Measurements from ENCODE around the gene WDR87.

Gene WDR87

DNA sequence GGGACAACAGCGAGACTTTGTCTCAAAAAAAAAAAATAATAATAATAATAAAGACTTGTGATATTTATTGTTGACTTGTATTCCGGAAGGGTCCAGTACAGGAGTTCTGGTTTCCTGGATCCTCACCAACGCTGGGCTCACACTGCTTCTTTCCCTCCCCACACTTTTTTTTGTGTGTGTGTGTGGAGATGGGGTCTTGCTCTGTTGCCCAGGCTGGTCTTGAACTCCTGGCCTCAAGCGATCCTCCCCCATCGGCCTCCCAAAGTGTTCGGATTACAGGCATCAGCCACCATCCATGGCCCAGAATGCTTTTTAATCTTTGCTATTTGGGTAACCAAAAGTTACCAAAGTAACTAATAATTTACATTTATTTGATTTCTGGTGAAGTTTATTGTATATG lies 39.7 kb upstream of the WDR87 start:
- no peaks in the 10 kb centered on the region for H3K27me3 ChIP-seq (ENCODE audit: insufficient read depth, poor library complexity, severe bottlenecking)
- no peak overlapping the region for H3K27ac ChIP-seq (replicated peaks)
- no peak overlapping the region for H3K4me3 ChIP-seq (replicated peaks; ENCODE audit: insufficient read depth, low read length)
- no peak for DNase-seq (ENCODE audit: low read depth in 1 of 2, low spot score in 1 of 2)
- TF ChIP-seq GABPA (IDR thresholded peaks at IDR 0.05; ENCODE audit: low read depth), result no peak
- TF ChIP-seq SPI1 (IDR thresholded peaks at IDR 0.05; ENCODE audit: borderline replicate concordance, low read depth), result no peak
- TF ChIP-seq POLR2AphosphoS5 (IDR thresholded peaks at IDR 0.05; ENCODE audit: low read depth), result no peak
- TF ChIP-seq, protein P1, sequence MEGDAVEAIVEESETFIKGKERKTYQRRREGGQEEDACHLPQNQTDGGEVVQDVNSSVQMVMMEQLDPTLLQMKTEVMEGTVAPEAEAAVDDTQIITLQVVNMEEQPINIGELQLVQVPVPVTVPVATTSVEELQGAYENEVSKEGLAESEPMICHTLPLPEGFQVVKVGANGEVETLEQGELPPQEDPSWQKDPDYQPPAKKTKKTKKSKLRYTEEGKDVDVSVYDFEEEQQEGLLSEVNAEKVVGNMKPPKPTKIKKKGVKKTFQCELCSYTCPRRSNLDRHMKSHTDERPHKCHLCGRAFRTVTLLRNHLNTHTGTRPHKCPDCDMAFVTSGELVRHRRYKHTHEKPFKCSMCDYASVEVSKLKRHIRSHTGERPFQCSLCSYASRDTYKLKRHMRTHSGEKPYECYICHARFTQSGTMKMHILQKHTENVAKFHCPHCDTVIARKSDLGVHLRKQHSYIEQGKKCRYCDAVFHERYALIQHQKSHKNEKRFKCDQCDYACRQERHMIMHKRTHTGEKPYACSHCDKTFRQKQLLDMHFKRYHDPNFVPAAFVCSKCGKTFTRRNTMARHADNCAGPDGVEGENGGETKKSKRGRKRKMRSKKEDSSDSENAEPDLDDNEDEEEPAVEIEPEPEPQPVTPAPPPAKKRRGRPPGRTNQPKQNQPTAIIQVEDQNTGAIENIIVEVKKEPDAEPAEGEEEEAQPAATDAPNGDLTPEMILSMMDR (IDR thresholded peaks at IDR 0.05; ENCODE audit: insufficient read depth, low read length), result no peak

DNA sequence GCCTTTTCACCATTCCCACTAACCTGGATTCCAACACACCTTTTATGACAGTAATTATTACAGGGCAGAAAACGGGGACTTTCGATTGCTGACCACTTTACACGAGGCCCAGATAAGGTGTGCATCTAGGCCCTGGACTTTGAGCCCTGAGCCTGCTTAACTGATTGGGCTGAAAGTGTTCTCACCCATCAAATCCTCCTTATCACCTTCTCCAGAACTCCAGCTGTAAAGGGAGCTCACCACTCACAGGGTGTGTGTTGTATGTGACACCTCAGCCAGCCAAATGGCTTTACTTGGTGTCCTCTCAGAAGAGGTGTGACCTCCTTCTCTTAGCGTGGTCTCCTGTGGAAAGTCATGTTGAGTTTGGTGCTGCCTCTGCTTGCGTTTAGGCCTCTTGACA lies 37.1 kb upstream of the WDR87 start:
- H3K27ac ChIP-seq (replicated peaks), result no peak overlapping the region
- H3K4me3 ChIP-seq (replicated peaks; ENCODE audit: insufficient read depth, low read length), result no peak overlapping the region
- no peak for DNase-seq (ENCODE audit: low read depth in 1 of 2, low spot score in 1 of 2)
- no peaks in the 10 kb centered on the region for H3K27me3 ChIP-seq (ENCODE audit: insufficient read depth, poor library complexity, severe bottlenecking)
- TF ChIP-seq, protein P2, sequence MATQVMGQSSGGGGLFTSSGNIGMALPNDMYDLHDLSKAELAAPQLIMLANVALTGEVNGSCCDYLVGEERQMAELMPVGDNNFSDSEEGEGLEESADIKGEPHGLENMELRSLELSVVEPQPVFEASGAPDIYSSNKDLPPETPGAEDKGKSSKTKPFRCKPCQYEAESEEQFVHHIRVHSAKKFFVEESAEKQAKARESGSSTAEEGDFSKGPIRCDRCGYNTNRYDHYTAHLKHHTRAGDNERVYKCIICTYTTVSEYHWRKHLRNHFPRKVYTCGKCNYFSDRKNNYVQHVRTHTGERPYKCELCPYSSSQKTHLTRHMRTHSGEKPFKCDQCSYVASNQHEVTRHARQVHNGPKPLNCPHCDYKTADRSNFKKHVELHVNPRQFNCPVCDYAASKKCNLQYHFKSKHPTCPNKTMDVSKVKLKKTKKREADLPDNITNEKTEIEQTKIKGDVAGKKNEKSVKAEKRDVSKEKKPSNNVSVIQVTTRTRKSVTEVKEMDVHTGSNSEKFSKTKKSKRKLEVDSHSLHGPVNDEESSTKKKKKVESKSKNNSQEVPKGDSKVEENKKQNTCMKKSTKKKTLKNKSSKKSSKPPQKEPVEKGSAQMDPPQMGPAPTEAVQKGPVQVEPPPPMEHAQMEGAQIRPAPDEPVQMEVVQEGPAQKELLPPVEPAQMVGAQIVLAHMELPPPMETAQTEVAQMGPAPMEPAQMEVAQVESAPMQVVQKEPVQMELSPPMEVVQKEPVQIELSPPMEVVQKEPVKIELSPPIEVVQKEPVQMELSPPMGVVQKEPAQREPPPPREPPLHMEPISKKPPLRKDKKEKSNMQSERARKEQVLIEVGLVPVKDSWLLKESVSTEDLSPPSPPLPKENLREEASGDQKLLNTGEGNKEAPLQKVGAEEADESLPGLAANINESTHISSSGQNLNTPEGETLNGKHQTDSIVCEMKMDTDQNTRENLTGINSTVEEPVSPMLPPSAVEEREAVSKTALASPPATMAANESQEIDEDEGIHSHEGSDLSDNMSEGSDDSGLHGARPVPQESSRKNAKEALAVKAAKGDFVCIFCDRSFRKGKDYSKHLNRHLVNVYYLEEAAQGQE (IDR thresholded peaks at IDR 0.05; ENCODE audit: insufficient replicate concordance, low read depth), result no peak
- no peak for TF ChIP-seq POLR2AphosphoS5 (IDR thresholded peaks at IDR 0.05; ENCODE audit: low read depth)
- no peak for TF ChIP-seq GABPA (IDR thresholded peaks at IDR 0.05; ENCODE audit: low read depth)
- TF ChIP-seq, protein P1 (IDR thresholded peaks at IDR 0.05; ENCODE audit: insufficient read depth, low read length), result no peak
- TF ChIP-seq SPI1 (IDR thresholded peaks at IDR 0.05; ENCODE audit: borderline replicate concordance, low read depth), result no peak

DNA sequence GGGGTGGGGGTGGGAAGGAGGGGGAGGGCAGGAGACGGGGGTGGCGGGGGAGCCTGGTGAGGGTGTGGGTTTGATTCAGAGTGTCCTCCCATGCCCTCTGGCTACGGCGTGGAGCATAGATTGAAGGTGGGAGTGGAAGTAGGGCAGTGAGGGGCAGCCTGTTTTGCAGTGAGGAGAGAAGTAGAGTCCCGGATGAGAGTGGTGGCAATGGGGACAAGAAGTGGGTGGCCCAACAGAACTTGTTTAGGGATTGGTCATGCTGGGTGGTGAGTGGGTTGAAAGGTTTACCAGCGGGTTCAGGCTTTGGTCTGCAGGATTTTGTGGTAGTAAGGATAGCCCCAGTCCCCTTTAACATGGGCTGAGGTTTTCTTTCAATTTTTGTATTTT lies 36.1 kb upstream of the WDR87 start:
- H3K4me3 ChIP-seq (replicated peaks; ENCODE audit: insufficient read depth, low read length), result no peak overlapping the region
- TF ChIP-seq, protein P2 (IDR thresholded peaks at IDR 0.05; ENCODE audit: insufficient replicate concordance, low read depth), result no peak
- TF ChIP-seq, protein P1 (IDR thresholded peaks at IDR 0.05; ENCODE audit: insufficient read depth, low read length), result no peak
- no peak for DNase-seq (ENCODE audit: low read depth in 1 of 2, low spot score in 1 of 2)
- no peak overlapping the region for H3K27ac ChIP-seq (replicated peaks)
- H3K27me3 ChIP-seq (ENCODE audit: insufficient read depth, poor library complexity, severe bottlenecking), result no peaks in the 10 kb centered on the region

DNA sequence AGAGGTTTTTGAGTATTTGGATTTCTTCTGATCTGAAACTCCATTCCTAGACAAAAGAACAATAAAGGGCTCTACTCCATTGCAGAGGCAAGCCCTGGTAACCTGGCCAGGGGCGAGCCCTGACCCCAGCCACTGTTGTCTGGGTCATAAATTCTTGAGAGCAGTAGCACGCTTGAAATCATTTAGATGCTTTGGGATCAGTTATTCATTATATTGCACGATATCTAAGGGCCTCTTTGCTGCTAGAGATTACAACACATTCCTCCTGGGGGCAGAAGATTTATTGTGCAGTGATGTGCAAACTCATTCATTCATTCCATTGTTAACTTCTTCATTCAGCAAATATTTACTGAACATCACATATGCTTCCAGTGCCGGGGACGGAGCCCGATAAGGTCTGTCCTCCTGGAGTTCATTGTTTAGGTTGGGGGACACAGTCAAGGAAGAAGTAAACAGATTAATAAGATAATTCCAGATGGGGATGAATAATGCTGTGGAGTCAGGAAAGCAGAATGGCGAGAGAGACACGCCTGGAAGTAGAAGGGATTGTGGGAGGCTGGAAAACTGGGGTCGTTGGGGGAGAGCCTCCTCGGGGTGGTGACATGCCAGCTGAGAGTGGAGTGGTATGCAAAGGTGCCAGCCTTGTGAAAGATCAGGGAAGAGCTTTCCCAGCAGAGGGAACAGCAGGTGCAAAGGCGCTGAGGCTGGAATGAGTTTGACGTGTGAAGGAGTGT lies 35.6 kb upstream of the WDR87 start:
- Histone ChIP-seq H3K4me3 (replicated peaks; ENCODE audit: insufficient read depth, low read length) (no peak overlapping the region), H3K27ac (replicated peaks) (no peak overlapping the region)
- no peak for DNase-seq (ENCODE audit: low read depth in 1 of 2, low spot score in 1 of 2)

More for the DNA sequence above, 35.6 kb upstream of the WDR87 start:
- no peaks in the 10 kb centered on the region for H3K27me3 ChIP-seq (ENCODE audit: insufficient read depth, poor library complexity, severe bottlenecking)
- TF ChIP-seq GABPA (IDR thresholded peaks at IDR 0.05; ENCODE audit: low read depth) (no peak), SPI1 (IDR thresholded peaks at IDR 0.05; ENCODE audit: borderline replicate concordance, low read depth) (no peak), POLR2AphosphoS5 (IDR thresholded peaks at IDR 0.05; ENCODE audit: low read depth) (no peak)
- TF ChIP-seq, protein P2 (IDR thresholded peaks at IDR 0.05; ENCODE audit: insufficient replicate concordance, low read depth), result no peak
- TF ChIP-seq, protein P1 (IDR thresholded peaks at IDR 0.05; ENCODE audit: insufficient read depth, low read length), result no peak

Measured in HL-60 (cell line).